Activated naive CD4-positive, alpha-beta T cell treated with anti-CD3 and anti-CD28 coated beads for 36 hours (primary cell): ENCODE measurements around the gene PPP4R4. TPM values are rescaled to one million over a fixed set of nuclear protein-coding genes. Genes with fewer than 3 reads are reported as not detected.

Experiments used
- CTCF ChIA-PET: fragments of 350-600 bp; sonication (Branson Sonifier 250); formaldehyde crosslinking; loops from one replicate; lab custom pipeline; 2021; ENCODE audit warnings: antibody characterized with exemption; lab: Charles Lee
- DNase-seq: peaks from one replicate; pipeline ENCODE4 v3.0.0-alpha.2; 2020
- H3K27ac Mint-ChIP-seq: one replicate; pipeline ENCODE4 v1.8.0; 2021; ENCODE audit warnings: mild to moderate bottlenecking, mixed read lengths
- H3K27me3 Mint-ChIP-seq: one replicate; pipeline ENCODE4 v1.8.0; 2021; ENCODE audit warnings: low read depth, mixed read lengths
- H3K36me3 Mint-ChIP-seq: one replicate; pipeline ENCODE4 v1.8.0; 2021; ENCODE audit warnings: low read depth, mixed read lengths
- H3K4me1 Mint-ChIP-seq: one replicate; pipeline ENCODE4 v1.8.0; 2021; ENCODE audit warnings: low read depth, mixed read lengths
- H3K4me3 Mint-ChIP-seq: one replicate; pipeline ENCODE4 v1.8.0; 2021; ENCODE audit warnings: mild to moderate bottlenecking, moderate library complexity, mixed read lengths
- H3K9me3 Mint-ChIP-seq: one replicate; pipeline ENCODE4 v1.8.0; 2021; ENCODE audit warnings: mixed read lengths
- intact Hi-C: fragments of 100-400 bp; cut with micrococcal nuclease; formaldehyde crosslinking; loops from one replicate; pipeline ENCODE4 v1.15.1; 2023
- total RNA-seq, 2 experiments: library from RNA; stranded (reverse); gene quantifications; one replicate each; pipeline ENCODE4 v1.2.3, GENCODE V29; 2021

Gene PPP4R4
- total RNA-seq, 2 experiments from 2014 or later: 13.2 to 13.9 TPM

GRCh38 chr14:94135476-94135875 lies 38.6 kb upstream of the PPP4R4 start:
- DNase-seq: no peak
- Mint-ChIP-seq H3K4me3 (no peak overlapping the region), H3K4me1 (peaks cover 2% of the 10 kb centered on the region), H3K27ac (no peak overlapping the region), H3K27me3 (no peaks in the 10 kb centered on the region), H3K9me3 (peaks cover 7% of the 10 kb centered on the region), H3K36me3 (no peaks in the 10 kb centered on the region)
- intact Hi-C loops: no loop called here
- CTCF ChIA-PET: interaction anchor here (9.8 kb wide), 1 partner anchor 46 kb away, joined by 134 read pairs; no protein-coding TSS in a partner anchor

GRCh38 chr14:94136575-94137331 lies 37.4 kb upstream of the PPP4R4 start:
- Mint-ChIP-seq H3K36me3 (no peaks in the 10 kb centered on the region), H3K9me3 (peaks cover 7% of the 10 kb centered on the region), H3K4me1 (peaks cover 2% of the 10 kb centered on the region), H3K27ac (no peak overlapping the region), H3K27me3 (no peaks in the 10 kb centered on the region), H3K4me3 (no peak overlapping the region)
- DNase-seq: peak; percentile 95
- CTCF ChIA-PET: interaction anchor here (0.5 to 9.8 kb wide), 51 partner anchors 9 to 1865 kb away, joined by 3 to 134 read pairs (median 5); partner anchors contain the start of genes DDX24, IFI27L1 and OTUB2
- intact Hi-C loops: loop anchor here (1.0 kb wide), 4 partner anchors 44 to 350 kb away; no protein-coding TSS in a partner anchor

DNA sequence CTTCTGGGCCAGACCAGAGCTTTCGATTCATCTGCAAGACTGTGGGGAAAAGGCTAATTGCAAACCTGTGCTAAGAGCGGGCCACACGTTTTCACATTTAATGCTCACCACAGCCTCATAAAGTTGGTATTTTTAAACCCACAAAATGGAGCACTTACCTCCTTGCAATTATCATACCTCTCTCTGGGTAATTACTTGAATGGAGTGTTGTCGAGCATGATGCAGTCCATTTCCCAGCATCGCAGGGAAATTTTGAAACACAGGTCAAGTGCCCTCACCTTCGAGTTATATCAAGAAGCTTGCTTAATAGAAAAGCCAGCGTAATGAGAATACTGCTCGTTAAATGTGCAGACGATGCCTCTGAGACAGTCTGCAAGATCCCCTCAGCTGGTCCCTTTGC lies 35.9 kb upstream of the PPP4R4 start:
- Mint-ChIP-seq H3K36me3 (no peaks in the 10 kb centered on the region), H3K27me3 (no peaks in the 10 kb centered on the region), H3K9me3 (peaks cover 7% of the 10 kb centered on the region), H3K4me1 (peaks cover 2% of the 10 kb centered on the region), H3K4me3 (no peak overlapping the region), H3K27ac (no peak overlapping the region)
- intact Hi-C loops: no loop called here
- no peak for DNase-seq
- CTCF ChIA-PET: interaction anchor here (0.9 to 9.8 kb wide), 8 partner anchors 10 to 199 kb away, joined by 3 to 134 read pairs (median 20); no protein-coding TSS in a partner anchor

GRCh38 chr14:94139006-94139405 lies 35.1 kb upstream of the PPP4R4 start:
- intact Hi-C loops: no loop called here

DNA sequence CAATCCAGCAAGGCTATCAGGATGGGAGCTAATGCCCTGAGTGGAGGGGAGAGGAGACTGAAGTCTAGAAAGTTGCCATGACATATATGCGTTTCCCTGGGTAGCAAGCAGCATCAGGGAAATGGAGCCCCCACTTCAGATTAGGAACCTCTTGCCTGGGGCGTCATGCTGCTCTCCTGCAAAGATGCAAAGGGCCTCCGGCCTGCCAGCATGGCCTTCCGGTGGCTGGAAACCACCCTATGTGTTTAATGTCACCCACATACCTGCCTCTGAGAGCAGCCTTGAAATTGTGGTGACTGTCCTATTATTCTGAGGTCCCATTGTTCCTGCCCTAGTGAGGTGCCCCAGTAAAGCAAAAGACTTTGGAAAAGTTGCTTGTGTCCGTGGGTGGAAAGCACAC lies 34.7 kb upstream of the PPP4R4 start:
- CTCF ChIA-PET: interaction anchor here (0.8 to 9.8 kb wide), 5 partner anchors 12 to 103 kb away, joined by 3 to 134 read pairs (median 38); no protein-coding TSS in a partner anchor
- no peak for DNase-seq
- no peaks in the 10 kb centered on the region for H3K27me3 Mint-ChIP-seq
- H3K4me1 Mint-ChIP-seq: peaks cover 3% of the 10 kb centered on the region
- H3K36me3 Mint-ChIP-seq: no peaks in the 10 kb centered on the region
- no peak overlapping the region for H3K4me3 Mint-ChIP-seq
- H3K27ac Mint-ChIP-seq: no peak overlapping the region
- H3K9me3 Mint-ChIP-seq: peaks cover 7% of the 10 kb centered on the region
- intact Hi-C loops: no loop called here

More at GRCh38 chr14:94139006-94139405, 35.1 kb upstream of the PPP4R4 start:
- CTCF ChIA-PET: interaction anchor here (0.8 to 9.8 kb wide), 9 partner anchors 9 to 200 kb away, joined by 3 to 134 read pairs (median 6); no protein-coding TSS in a partner anchor
- Mint-ChIP-seq H3K9me3 (peaks cover 7% of the 10 kb centered on the region), H3K4me1 (peaks cover 2% of the 10 kb centered on the region), H3K36me3 (no peaks in the 10 kb centered on the region), H3K4me3 (no peak overlapping the region), H3K27me3 (no peaks in the 10 kb centered on the region), H3K27ac (no peak overlapping the region)
- DNase-seq: no peak

DNA sequence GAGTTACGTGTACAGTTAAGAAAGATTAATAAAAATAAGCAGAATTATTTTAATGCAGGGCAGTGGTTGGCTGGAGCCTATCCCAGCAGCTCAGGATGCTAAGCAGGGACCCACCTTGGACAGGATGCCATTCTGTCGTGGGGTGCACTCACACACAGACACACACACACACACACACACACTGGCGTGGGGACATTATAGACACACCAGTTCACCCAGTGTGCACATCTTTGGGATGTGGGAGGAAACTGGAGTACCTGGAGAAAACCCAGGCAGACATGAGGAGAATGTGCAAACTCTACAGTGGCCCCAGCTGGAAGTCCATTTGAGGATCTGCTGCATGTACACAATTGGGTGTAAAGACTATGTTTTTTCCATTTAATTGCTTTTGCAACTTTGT lies 31.9 kb upstream of the PPP4R4 start:
- no peak for DNase-seq
- H3K27ac Mint-ChIP-seq: no peak overlapping the region
- peaks cover 10% of the 10 kb centered on the region for H3K4me1 Mint-ChIP-seq
- H3K36me3 Mint-ChIP-seq: no peaks in the 10 kb centered on the region
- no peak overlapping the region for H3K4me3 Mint-ChIP-seq
- no peaks in the 10 kb centered on the region for H3K9me3 Mint-ChIP-seq
- intact Hi-C loops: no loop called here
- CTCF ChIA-PET: interaction anchor here (0.7 to 9.8 kb wide), 14 partner anchors 10 to 344 kb away, joined by 3 to 134 read pairs (median 4); no protein-coding TSS in a partner anchor
- no peaks in the 10 kb centered on the region for H3K27me3 Mint-ChIP-seq

DNA sequence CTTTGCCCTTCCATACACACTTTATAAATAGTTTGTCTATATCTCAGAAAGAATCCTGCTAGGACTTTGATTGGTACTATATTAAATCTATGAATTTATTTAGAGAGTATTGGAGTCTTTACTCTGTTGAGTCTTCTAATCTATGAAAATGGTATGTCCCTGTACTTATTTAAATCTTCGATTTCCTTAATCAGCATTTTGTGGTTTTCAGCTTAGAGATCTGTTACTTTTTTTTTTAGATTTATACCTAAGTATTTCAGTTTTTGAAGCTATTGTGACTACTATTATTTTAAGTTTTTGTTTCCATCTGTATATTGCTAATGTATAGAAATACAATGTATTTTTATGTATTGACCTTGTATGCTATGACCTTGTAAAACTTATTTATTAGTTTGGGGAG lies 31.3 kb upstream of the PPP4R4 start:
- DNase-seq: no peak
- Mint-ChIP-seq H3K27ac (no peak overlapping the region), H3K4me3 (no peak overlapping the region), H3K4me1 (peaks cover 12% of the 10 kb centered on the region), H3K9me3 (no peaks in the 10 kb centered on the region), H3K36me3 (no peaks in the 10 kb centered on the region), H3K27me3 (no peaks in the 10 kb centered on the region)
- intact Hi-C loops: no loop called here
- CTCF ChIA-PET: interaction anchor here (0.6 to 9.8 kb wide), 12 partner anchors 9 to 344 kb away, joined by 3 to 134 read pairs (median 4); no protein-coding TSS in a partner anchor

DNA sequence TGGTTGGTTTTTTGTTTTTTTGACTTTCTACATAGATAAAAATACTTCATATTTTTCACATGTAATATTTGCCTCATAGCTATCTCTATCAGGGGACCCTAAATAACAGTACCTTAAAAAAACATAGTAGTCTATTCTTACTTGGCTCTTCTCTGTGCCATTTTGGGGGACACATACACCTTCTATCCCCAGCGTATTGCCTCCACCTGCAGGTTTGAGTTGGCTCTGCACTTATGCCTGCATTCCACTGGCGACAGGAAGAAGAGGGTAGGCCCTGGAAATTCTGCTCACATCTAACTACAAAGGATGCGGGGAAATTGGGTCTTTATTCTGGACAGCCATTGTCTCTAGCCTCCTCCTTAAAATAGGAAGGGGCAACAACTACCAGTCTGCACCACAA lies 30.9 kb upstream of the PPP4R4 start:
- Mint-ChIP-seq H3K27me3 (no peaks in the 10 kb centered on the region), H3K9me3 (no peaks in the 10 kb centered on the region), H3K4me3 (no peak overlapping the region), H3K4me1 (peaks cover 12% of the 10 kb centered on the region), H3K36me3 (no peaks in the 10 kb centered on the region), H3K27ac (no peak overlapping the region)
- intact Hi-C loops: no loop called here
- DNase-seq: peak; percentile 36
- CTCF ChIA-PET: interaction anchor here (0.6 to 9.8 kb wide), 9 partner anchors 8 to 343 kb away, joined by 3 to 134 read pairs (median 4); no protein-coding TSS in a partner anchor

DNA sequence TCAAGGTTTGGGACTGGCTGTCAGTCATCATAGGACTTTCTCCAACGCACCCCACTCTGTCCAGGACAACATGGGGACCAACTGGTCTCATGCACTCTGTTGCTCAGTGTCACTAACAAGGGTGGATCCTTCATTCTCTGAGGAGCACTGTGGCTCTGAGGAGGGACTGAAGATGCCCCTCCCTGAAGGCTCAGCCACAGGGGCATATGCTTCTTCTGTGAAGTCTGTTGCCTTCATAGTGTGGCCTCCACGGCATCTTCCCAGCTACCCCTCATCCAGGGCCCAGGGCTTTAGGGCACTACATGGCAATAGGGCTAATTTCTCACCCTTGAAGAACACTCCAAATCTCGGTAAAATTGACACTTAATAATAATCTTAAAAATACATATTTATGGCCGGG lies 30.4 kb upstream of the PPP4R4 start:
- H3K4me3 Mint-ChIP-seq: no peak overlapping the region
- H3K4me1 Mint-ChIP-seq: peaks cover 12% of the 10 kb centered on the region
- no peaks in the 10 kb centered on the region for H3K9me3 Mint-ChIP-seq
- H3K36me3 Mint-ChIP-seq: no peaks in the 10 kb centered on the region
- no peaks in the 10 kb centered on the region for H3K27me3 Mint-ChIP-seq
- H3K27ac Mint-ChIP-seq: no peak overlapping the region
- intact Hi-C loops: no loop called here
- DNase-seq: no peak
- CTCF ChIA-PET: interaction anchor here (0.8 to 9.8 kb wide), 3 partner anchors 12 to 109 kb away, joined by 3 to 134 read pairs (median 3); no protein-coding TSS in a partner anchor

GRCh38 chr14:94144765-94145164 lies 29.4 kb upstream of the PPP4R4 start:
- DNase-seq: peak; percentile 17
- H3K27me3 Mint-ChIP-seq: no peaks in the 10 kb centered on the region
- no peaks in the 10 kb centered on the region for H3K9me3 Mint-ChIP-seq
- no peak overlapping the region for H3K27ac Mint-ChIP-seq
- intact Hi-C loops: no loop called here
- H3K4me1 Mint-ChIP-seq: peaks cover 12% of the 10 kb centered on the region
- CTCF ChIA-PET: interaction anchor here (2.0 kb wide), 1 partner anchor 8 kb away, joined by 7 read pairs; no protein-coding TSS in a partner anchor
- H3K4me3 Mint-ChIP-seq: no peak overlapping the region
- H3K36me3 Mint-ChIP-seq: no peaks in the 10 kb centered on the region

DNA sequence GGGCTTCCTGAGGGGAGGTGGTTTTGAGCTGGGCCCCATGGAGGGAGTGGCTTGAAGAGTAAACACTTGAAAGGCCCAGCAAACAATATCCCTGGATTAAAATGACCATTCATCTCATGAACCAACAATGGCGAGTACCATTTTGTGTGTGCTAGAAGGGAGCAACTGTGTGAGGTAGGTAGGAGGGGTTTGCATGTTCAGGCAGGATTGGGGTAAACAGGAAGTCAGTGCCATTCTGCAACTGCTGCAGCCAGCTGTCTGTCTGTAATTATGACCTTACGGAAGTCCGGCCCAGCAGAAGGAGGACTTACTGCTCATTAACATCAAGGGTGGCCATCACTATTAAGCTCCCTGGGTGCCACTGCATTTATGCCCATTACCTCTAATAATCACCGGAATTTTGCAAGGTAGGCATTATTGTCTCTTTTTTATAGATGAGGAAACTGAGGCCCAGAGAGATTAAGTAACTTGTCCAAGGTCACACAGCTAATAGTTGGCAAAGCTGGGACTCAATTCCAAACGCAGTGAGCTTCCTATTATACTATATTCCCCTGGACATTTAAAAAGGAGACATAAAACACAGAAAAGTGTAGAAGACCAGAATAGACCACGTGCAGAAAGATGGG lies 28.1 kb upstream of the PPP4R4 start:
- no peaks in the 10 kb centered on the region for H3K9me3 Mint-ChIP-seq
- no peak for DNase-seq
- peaks cover 12% of the 10 kb centered on the region for H3K4me1 Mint-ChIP-seq
- CTCF ChIA-PET: interaction anchor here (1.1 to 2.0 kb wide), 3 partner anchors 9 to 35 kb away, joined by 3 to 7 read pairs (median 4); no protein-coding TSS in a partner anchor
- no peak overlapping the region for H3K27ac Mint-ChIP-seq
- H3K4me3 Mint-ChIP-seq: no peak overlapping the region
- H3K36me3 Mint-ChIP-seq: no peaks in the 10 kb centered on the region
- intact Hi-C loops: no loop called here
- H3K27me3 Mint-ChIP-seq: no peaks in the 10 kb centered on the region

DNA sequence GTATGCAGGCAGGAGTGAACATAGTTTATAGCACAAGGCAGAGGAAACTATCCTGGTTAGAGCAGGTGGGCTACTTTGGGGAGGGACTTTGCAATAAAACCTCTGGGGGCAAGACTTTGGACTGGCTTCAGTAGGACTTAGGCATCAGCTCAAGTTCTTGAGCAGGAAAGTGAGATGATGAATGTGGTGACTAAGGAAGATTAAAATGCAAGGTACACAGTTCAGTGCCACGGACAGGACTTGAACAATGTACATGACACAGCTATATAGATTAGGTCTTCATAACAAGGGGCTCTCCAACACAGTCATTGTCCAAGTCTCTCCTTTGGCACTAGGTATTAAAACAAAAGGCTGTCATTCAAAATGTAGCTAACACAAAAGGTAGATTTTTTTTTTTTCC lies 21.4 kb upstream of the PPP4R4 start:
- H3K36me3 Mint-ChIP-seq: no peaks in the 10 kb centered on the region
- H3K4me3 Mint-ChIP-seq: no peak overlapping the region
- peaks cover 6% of the 10 kb centered on the region for H3K4me1 Mint-ChIP-seq
- no peaks in the 10 kb centered on the region for H3K9me3 Mint-ChIP-seq
- DNase-seq: no peak
- no peaks in the 10 kb centered on the region for H3K27me3 Mint-ChIP-seq
- intact Hi-C loops: no loop called here
- CTCF ChIA-PET: interaction anchor here (0.6 to 1.8 kb wide), 5 partner anchors 11 to 21 kb away, joined by 3 to 7 read pairs (median 3); no protein-coding TSS in a partner anchor
- H3K27ac Mint-ChIP-seq: no peak overlapping the region
